Measurements from ENCODE around the gene FLT1. TPM values are rescaled to one million over a fixed set of nuclear protein-coding genes. Genes with fewer than 3 reads are reported as not detected.

Gene FLT1
- total and polyA plus RNA-seq, 2 of the 13 experiments (the other 11 are each of a cell fraction or from before 2014, with no cell fraction given): 0.02 TPM; not detected in 1

- TF ChIP-seq ELK4 (CRISPR knock-in tag; IDR thresholded peaks at IDR 0.05; ENCODE audit: borderline replicate concordance) (no peak), TRIM22 (IDR thresholded peaks at IDR 0.05) (no peak), ZNF446 (CRISPR knock-in tag; IDR thresholded peaks at IDR 0.05) (no peak), FOXK1 (CRISPR knock-in tag; IDR thresholded peaks at IDR 0.05; ENCODE audit: borderline replicate concordance, low read depth) (no peak)
- H2AFZ ChIP-seq (ENCODE audit: low read length): no peak overlapping the region
- intact Hi-C loops (cut with micrococcal nuclease; ENCODE audit: unreplicated experiment) (no loop called here), in situ Hi-C loops (cut with HindIII; ENCODE audit: extremely low pct_ligation_motif_present, low pct_unique_long_range_greater_than_20kb) (no loop called here)
- no peak overlapping the region for H3K4me2 ChIP-seq (ENCODE audit: low read depth, low read length)
- DNase-seq (ENCODE audit: low spot score) (no peak), FAIRE-seq (no peak), ATAC-seq (no peak)
- H3K4me1 ChIP-seq (ENCODE audit: insufficient read depth, low read length): no peaks in the 10 kb centered on the region
- no peaks in the 10 kb centered on the region for H3K36me3 ChIP-seq (replicated peaks in 1 of 2; ENCODE audit: control insufficient read depth in 1 of 2, insufficient read depth in 2 of 2, low read length in 2 of 2)
- no peak overlapping the region for H3K4me3 ChIP-seq (replicated peaks in 1 of 3; ENCODE audit: insufficient read depth in 1 of 3, low read depth in 2 of 3, low read length in 3 of 3)
- no peaks in the 10 kb centered on the region for H3K79me2 ChIP-seq (ENCODE audit: insufficient read depth, low read length)
- CTCF ChIA-PET (ENCODE audit: low intra/inter-chr PET ratio, low total read pairs): no interaction called here
- peaks cover 0 to 1% of the 10 kb centered on the region in 2 experiments; a peak in 1 of 5 replicates for H3K27me3 ChIP-seq (ENCODE audit: control insufficient read depth in 1 of 2, insufficient read depth in 2 of 2, low read length in 2 of 2)
- BruUV-seq (replicated peaks): no TSS peak
- H3K9ac ChIP-seq (ENCODE audit: insufficient read depth, low read depth, low read length): no peak overlapping the region
- 40% methylated on average over 2 of the region's 2 CpGs for WGBS (ENCODE audit: low lambda C conversion rate)
- H3K27ac ChIP-seq (ENCODE audit: extremely low read length, insufficient read depth, low read length): no peak overlapping the region
- H4K20me1 ChIP-seq (ENCODE audit: insufficient read depth, low read length): no peaks in the 10 kb centered on the region
- POLR2A ChIA-PET: no interaction called here
- H3K9me3 ChIP-seq (ENCODE audit: low read length): no peaks in the 10 kb centered on the region
Observed at GRCh38 chr13:28340272-28340793, 154.6 kb downstream of the FLT1 start.

- in situ Hi-C loops (cut with HindIII; ENCODE audit: extremely low pct_ligation_motif_present, low pct_unique_long_range_greater_than_20kb): no loop called here
- Histone ChIP-seq H3K9ac (ENCODE audit: insufficient read depth, low read depth, low read length) (no peak overlapping the region), H3K4me2 (ENCODE audit: low read depth, low read length) (no peak overlapping the region), H3K36me3 (replicated peaks in 1 of 2; ENCODE audit: control insufficient read depth in 1 of 2, insufficient read depth in 2 of 2, low read length in 2 of 2) (no peaks in the 10 kb centered on the region), H3K9me3 (ENCODE audit: low read length) (no peaks in the 10 kb centered on the region), H3K27me3 (ENCODE audit: control insufficient read depth in 1 of 2, insufficient read depth in 2 of 2, low read length in 2 of 2) (peaks cover 0 to 1% of the 10 kb centered on the region in 2 experiments; a peak in 1 of 5 replicates), H2AFZ (ENCODE audit: low read length) (no peak overlapping the region), H3K4me3 (replicated peaks in 1 of 3; ENCODE audit: insufficient read depth in 1 of 3, low read depth in 2 of 3, low read length in 3 of 3) (no peak overlapping the region), H3K79me2 (ENCODE audit: insufficient read depth, low read length) (no peaks in the 10 kb centered on the region), H3K4me1 (ENCODE audit: insufficient read depth, low read length) (no peaks in the 10 kb centered on the region), H3K27ac (ENCODE audit: extremely low read length, insufficient read depth, low read length) (no peak overlapping the region), H4K20me1 (ENCODE audit: insufficient read depth, low read length) (no peaks in the 10 kb centered on the region)
- BruUV-seq (replicated peaks): no TSS peak
- no peak for ATAC-seq
- ChIA-PET POLR2A (no interaction called here), CTCF (ENCODE audit: low intra/inter-chr PET ratio, low total read pairs) (no interaction called here)
- DNase-seq (ENCODE audit: low spot score): no peak
- FAIRE-seq: no peak
- intact Hi-C loops (cut with micrococcal nuclease; ENCODE audit: unreplicated experiment): no loop called here
- WGBS (ENCODE audit: low lambda C conversion rate): 25% methylated on average over 2 of the region's 2 CpGs
- TF ChIP-seq KMT2B (CRISPR knock-in tag; IDR thresholded peaks at IDR 0.05): no peak
- TF ChIP-seq CAMTA2 (CRISPR knock-in tag; IDR thresholded peaks at IDR 0.05; ENCODE audit: borderline replicate concordance): no peak
- TF ChIP-seq WIZ (CRISPR knock-in tag; IDR thresholded peaks at IDR 0.05): no peak
- no peak for TF ChIP-seq TCF7L2 (IDR thresholded peaks at IDR 0.05; ENCODE audit: low read depth, low read length)
- TF ChIP-seq TCF12 (IDR thresholded peaks at IDR 0.05): no peak
- TF ChIP-seq TCF12 (CRISPR knock-in tag; IDR thresholded peaks at IDR 0.05): no peak
- no peak for TF ChIP-seq BCLAF1 (IDR thresholded peaks at IDR 0.05)
- no peak for TF ChIP-seq CEBPB (IDR thresholded peaks at IDR 0.05; ENCODE audit: borderline replicate concordance, low read depth, low read length)
- TF ChIP-seq ZNF761 (CRISPR knock-in tag; conservative IDR thresholded peaks at IDR 0.05): no peak
- TF ChIP-seq ZNF775 (CRISPR knock-in tag; IDR thresholded peaks at IDR 0.05; ENCODE audit: borderline replicate concordance): no peak
- TF ChIP-seq RXRA (CRISPR knock-in tag; IDR thresholded peaks at IDR 0.05): no peak
Observed at GRCh38 chr13:28339419-28339818, 155.5 kb downstream of the FLT1 start.
